Hippocampal formation (tissue), 2 donors: Measurements from ENCODE around the gene DSC3.

Experiments
- DNase-seq, 2 donors: peaks; one replicate each; lab custom pipeline; 2025; lab: John Stamatoyannopoulos, UW

The DSC3 gene

GRCh38 chr18:30971338-30971956 is 71.1 kb downstream of the DSC3 start:
- DNase-seq: peak in 1 of 2 donors; percentile 64

- peak in 1 of 2 donors; percentile 31 for DNase-seq
These were observed 72.2 kb downstream of the DSC3 start for GRCh38 chr18:30970196-30970816.

GRCh38 chr18:30969670-30970170 is 72.8 kb downstream of the DSC3 start:
- no peak for DNase-seq

- no peak for DNase-seq
These were observed 74.8 kb downstream of the DSC3 start for GRCh38 chr18:30967701-30968100.

- no peak for DNase-seq
These were observed 77.3 kb downstream of the DSC3 start for GRCh38 chr18:30965237-30965636.

GRCh38 chr18:30960661-30961060 is 81.9 kb downstream of the DSC3 start:
- no peak for DNase-seq

- no peak for DNase-seq
These were observed 85.5 kb downstream of the DSC3 start for GRCh38 chr18:30957066-30957465.

GRCh38 chr18:30954262-30954661 is 88.3 kb downstream of the DSC3 start:
- no peak for DNase-seq

GRCh38 chr18:30945761-30946160 is 96.8 kb downstream of the DSC3 start:
- DNase-seq: no peak

GRCh38 chr18:30944773-30945417 is 97.6 kb downstream of the DSC3 start:
- DNase-seq: peak in 1 of 2 donors; percentile 24

GRCh38 chr18:30940952-30941539 is 101.5 kb downstream of the DSC3 start:
- no peak for DNase-seq
